IPS DF 4.7 (cell line): Measurements from ENCODE around the gene PCDH9.
"Not testable (repeated sequence)": the region's sequence is repeated elsewhere in the genome, so short reads cannot be mapped to it uniquely, and the experiment has no call there.

ENCODE experiments used
- DNase-seq: peaks from one replicate; pipeline ENCODE4 v3.0.0-alpha.2; 2013; ENCODE audit warnings: low spot score; ENCODE audit errors: extremely low read depth

The PCDH9 gene

GRCh38 chr13:66775196-66775595, 454.9 kb downstream of the PCDH9 start:
- no peak for DNase-seq

GRCh38 chr13:66774046-66774445, 456.1 kb downstream of the PCDH9 start:
- DNase-seq = no peak

- no peak for DNase-seq
Measured at GRCh38 chr13:66765559-66765958, 464.6 kb downstream of the PCDH9 start.

DNA sequence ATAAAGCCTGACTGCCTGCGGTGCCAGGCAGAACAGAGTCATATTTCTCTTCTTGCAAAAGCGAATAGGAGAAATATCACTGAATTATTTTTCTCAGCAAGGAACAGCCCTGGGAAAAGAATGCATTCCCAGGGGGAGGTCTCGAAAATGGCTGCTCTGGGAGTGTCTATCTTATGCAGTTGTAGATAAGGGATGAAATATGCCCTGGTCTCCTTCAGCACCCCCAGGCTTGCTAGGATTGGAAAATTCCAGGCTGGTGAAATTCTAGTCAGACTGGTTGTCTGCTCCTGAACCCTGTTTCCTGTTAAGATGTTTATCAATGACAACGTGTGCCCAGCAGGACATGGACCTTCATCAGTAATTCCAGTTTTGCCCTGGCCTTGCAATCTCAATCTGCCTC, 469.5 kb downstream of the PCDH9 start:
- DNase-seq = not testable (repeated sequence)

GRCh38 chr13:66759919-66760318, 470.2 kb downstream of the PCDH9 start:
- DNase-seq = no peak

- DNase-seq = no peak
Measured at GRCh38 chr13:66751691-66752090, 478.4 kb downstream of the PCDH9 start.

DNA sequence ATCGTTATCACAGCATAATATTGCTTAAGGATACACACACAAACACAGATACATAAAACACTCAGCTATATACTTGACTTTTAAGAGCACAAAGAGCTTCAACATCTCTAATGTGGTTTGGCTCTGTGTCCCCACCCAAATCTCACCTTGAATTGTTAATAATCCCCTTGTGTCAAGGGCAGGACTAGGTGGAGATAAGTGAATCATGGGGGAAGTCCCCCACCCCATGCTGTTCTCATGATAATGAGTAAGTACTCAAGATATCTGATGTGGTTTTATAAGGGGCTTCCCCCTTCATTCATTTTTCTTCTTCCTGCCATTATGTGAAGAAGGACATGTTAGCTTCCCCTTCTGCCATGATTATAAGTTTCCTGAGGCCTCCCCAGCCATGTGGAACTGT, 481.4 kb downstream of the PCDH9 start:
- no peak for DNase-seq

- no peak for DNase-seq
Measured at GRCh38 chr13:66745307-66745706, 484.8 kb downstream of the PCDH9 start.

DNA sequence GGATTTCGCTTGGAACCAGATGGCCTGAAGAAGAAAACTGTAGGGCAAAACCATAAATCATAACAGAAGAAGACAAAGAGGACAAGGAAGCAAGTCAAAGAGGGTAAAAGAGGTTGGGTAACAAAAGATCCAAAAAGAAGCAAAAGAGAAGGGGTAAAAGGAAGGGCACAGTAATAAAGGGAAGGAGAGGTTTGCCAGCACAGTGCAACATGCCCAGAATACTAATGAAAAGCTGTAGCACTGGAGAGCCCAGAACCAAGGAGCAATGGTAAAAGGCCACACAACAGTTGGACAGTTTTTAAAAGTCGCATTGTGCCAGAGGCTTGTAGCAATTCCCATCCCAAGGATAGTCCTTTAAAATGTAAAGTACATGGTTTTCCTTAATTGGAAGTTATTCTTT, 506.6 kb downstream of the PCDH9 start:
- no peak for DNase-seq

DNA sequence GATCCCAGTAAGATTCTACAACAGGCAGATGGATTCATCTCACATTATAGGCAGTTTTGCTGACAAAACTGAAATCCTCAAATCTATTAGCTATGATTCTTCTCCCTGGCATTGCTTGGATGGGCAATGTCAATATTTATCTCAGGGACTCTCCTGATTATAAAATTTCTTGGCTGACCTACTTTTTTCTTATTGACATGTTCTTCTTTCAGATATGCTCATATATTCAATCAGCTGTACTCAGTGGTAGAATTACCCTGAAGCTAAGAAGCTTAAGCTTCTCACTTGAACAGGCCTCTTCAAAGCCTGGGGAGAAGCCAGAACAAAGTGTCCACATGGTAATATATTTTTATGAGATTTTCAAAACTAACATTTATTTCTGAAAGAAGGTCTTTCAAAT, 513.6 kb downstream of the PCDH9 start:
- no peak for DNase-seq

GRCh38 chr13:66714795-66715194, 515.3 kb downstream of the PCDH9 start:
- DNase-seq = no peak

DNA sequence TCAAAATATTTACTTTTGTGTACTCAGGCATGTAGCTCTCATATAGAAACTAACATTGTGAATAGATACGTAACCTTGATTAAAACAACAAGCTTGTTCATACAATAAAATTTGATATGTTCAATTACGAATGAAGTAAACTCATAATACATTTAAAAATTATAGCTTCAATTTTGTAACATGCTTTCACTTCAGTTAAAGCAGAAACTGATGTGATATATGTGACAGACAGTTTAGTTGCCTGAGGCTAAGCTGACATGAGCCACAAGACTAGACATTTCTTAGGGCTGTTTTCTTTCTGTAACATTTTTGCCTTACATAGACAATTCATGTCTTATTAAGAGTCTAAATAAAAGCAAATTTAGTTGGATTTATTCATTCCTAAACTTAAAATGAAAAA, 526.0 kb downstream of the PCDH9 start:
- DNase-seq = no peak

DNA sequence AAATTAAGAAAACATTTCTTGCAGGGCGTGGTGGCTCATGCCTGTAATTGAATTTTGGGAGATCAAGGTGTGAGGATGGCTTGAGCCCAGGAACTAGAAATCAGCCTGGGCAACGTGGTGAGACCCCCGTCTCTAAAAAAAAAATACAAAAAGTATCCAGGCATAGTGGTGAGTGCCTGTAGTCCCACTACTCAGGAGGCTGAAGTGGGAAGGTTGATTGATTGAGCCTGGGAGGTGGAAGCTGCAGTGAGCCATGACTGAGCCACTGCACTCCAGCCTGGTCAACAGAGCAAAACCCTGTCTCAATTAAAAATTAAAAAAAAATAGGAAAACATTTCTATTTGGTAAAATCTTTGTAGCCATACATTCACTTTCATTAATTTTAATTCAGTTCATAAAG, 526.5 kb downstream of the PCDH9 start:
- no peak for DNase-seq

DNA sequence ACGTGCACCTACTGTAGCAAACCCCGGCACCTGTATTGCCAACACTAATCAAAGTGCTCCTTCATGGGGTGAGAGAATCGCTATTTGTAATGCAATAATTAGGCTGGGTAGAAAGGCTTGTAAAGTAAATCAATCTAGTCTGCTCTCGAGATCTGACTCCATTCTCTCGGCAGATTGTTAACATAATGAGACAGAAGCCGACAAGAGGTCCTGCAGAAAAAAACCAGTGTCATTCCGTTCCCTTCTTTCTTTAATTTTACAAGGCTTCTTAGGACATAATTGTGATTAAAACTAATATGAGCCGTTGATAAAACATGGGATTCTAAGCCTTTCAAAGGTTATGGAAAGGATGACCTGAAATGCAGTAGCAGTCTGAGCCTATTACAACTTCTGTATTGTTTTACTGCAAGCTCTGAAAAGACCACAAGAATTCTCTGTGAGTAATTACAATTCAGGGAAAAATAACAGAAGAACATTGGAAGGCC, 530.0 kb downstream of the PCDH9 start:
- no peak for DNase-seq

DNA sequence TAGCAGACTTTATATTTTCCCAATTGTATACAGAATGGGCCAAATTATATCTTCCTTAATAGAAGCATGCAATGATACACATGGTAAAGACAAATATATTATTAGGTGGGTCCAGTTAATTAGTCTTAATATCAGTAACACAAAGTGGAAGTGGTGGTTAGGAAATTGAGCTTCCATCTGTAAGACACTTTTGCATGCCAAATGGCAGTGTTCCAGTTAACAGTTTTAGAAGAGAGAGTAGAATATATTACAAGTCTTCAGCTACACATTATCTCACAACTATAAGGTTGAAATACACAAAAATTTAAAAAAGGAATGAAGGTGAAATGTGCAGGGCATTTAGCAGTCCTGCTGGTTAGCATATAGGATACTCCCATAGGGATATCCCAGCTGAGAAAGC, 536.5 kb downstream of the PCDH9 start:
- DNase-seq = no peak

- no peak for DNase-seq
Measured at GRCh38 chr13:66691149-66691548, 539.0 kb downstream of the PCDH9 start.

DNA sequence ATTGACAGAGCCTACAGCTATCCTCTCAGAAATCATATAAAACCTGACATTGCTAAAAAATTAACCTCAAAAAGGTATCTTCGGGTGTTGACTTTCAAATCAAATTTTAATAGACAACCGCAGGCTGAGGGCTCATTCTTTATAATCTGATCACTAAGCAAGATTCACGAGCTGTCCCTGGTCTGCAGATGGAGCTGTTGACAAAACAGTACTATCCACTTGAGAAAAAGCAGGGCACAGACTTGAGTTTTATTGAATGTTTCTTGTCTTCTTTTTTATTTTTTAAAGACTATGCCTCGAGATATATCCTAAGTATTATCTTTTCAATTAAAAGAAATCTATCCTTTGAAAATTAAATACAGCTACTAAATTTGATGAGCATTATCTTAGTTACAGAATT, 540.5 kb downstream of the PCDH9 start:
- no peak for DNase-seq

DNA sequence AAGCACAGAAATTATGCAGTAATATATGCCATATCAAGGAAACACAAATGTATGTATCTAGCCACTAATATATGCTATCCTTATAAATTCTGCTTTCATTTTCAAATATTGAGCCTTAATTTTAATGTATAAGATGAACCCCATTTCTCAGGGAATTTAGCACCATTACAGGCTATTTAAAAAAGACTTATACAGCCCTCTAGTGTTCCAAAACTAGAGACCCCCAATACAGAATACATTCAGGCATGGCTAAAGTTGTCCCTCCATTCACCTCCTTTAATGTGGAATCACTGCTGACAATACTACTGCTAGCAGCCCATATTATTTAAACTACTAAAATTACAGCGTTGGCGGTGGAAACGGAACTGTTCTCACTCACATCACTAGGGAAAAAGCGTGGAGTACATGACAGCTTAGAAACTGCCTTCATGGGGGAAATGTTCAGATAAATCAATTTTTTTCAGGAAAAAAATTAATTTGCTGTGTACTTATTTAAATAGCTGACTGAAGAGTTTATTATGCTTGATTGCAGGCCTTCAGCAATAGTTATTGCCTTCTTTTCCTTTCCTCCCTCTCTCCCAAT, 541.0 kb downstream of the PCDH9 start:
- no peak for DNase-seq

DNA sequence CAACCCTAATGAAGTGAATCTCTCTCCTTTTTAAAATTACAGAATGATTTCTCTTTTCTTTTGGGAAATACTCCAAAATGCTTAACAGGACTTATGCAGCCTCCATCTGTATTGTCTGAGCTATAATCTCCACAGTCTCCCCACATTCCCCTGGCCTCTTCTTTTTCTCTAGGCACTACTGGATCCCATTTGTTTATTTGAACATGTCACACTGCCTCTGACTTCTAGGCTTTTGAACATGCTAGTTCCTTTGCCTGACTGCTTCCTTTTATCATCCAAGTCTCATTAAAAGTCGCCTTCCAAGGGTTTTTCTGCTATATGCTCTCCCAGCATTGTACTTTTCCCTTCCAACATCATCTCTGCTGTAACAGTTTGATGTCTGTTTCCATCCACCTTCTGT, 548.7 kb downstream of the PCDH9 start:
- no peak for DNase-seq

GRCh38 chr13:66680031-66680430, 550.1 kb downstream of the PCDH9 start:
- no peak for DNase-seq

GRCh38 chr13:66675620-66676019, 554.5 kb downstream of the PCDH9 start:
- DNase-seq = no peak

GRCh38 chr13:66673401-66673800, 556.7 kb downstream of the PCDH9 start:
- no peak for DNase-seq

DNA sequence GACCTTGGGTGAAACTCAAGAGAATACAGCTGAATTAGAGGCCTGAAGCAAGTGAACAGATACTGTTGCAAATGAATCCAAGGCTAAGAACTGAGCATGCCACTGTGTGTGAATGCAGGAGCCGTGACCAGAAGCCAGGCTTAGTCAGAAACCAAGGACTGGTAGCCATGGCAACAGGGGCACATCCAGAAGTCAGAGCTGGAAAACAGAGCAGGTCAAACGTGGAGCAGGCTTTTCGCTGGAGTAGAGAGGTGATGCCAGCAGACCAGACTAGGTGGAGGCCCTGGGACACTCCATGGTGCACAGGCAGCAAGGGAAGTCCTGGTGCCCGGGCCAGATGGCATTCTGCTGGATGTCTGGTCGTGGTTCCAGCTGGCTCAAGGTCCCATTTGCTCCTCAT, 564.1 kb downstream of the PCDH9 start:
- DNase-seq = no peak

DNA sequence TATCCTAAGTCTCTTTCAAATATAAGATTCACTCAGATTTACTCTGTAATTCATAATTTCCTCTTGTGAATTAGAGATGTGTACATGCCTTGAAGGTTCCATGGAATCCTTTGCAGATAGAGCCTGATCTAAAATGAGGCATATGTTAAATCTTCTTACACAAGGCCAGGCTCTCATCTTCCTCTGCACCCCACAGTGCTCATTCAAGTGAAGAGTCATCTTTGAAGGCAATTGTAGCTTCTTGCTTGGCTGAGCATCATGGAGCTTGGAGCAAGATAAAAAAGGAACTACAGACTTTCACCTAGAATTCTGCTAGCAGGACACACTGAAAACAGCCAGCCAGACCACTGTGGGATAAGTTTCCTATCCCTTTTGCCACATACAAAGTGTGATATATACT, 566.4 kb downstream of the PCDH9 start:
- no peak for DNase-seq
